Measurements from ENCODE around the gene PRKCE. TPM values are rescaled to one million over a fixed set of nuclear protein-coding genes. Genes with fewer than 3 reads are reported as not detected.

PRKCE gene
- total RNA-seq, 1 experiment from 2014 or later, result 1.3 TPM

DNA sequence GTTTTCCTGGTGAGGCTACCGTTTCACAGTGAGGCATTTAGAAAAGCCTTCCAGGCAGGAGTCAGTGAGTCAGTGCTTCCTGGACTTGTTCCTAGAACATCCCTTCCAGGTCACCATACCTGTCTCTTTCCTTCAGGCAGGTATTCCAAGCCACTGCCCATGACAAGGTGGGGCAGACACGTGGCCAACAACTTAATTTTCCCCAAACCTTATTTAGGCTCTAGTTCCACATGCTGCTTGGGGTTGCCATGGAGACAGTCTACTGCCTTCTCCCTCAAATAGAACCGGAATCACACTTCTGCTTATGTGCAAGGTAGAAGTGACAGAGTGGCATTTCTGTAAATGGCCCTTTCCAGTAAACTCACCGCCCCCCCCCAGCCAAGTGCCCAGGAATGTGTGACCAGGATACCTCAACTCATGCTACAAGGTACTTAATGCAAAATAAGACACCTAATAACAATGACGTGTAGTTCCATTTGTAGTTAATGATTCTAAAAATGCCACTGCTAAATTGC, 258.3 kb downstream of the PRKCE start:
- H3K4me2 ChIP-seq (ENCODE audit: insufficient read depth, insufficient read length, low read length), result no peak overlapping the region

More for the DNA sequence above, 258.3 kb downstream of the PRKCE start:
- TF ChIP-seq, protein P1, sequence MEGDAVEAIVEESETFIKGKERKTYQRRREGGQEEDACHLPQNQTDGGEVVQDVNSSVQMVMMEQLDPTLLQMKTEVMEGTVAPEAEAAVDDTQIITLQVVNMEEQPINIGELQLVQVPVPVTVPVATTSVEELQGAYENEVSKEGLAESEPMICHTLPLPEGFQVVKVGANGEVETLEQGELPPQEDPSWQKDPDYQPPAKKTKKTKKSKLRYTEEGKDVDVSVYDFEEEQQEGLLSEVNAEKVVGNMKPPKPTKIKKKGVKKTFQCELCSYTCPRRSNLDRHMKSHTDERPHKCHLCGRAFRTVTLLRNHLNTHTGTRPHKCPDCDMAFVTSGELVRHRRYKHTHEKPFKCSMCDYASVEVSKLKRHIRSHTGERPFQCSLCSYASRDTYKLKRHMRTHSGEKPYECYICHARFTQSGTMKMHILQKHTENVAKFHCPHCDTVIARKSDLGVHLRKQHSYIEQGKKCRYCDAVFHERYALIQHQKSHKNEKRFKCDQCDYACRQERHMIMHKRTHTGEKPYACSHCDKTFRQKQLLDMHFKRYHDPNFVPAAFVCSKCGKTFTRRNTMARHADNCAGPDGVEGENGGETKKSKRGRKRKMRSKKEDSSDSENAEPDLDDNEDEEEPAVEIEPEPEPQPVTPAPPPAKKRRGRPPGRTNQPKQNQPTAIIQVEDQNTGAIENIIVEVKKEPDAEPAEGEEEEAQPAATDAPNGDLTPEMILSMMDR (conservative IDR thresholded peaks at IDR 0.05), result no peak
- Mint-ChIP-seq H3K27me3 (ENCODE audit: low read depth) (peaks cover 1% of the 10 kb centered on the region; the same call in 1 of the 2 replicates), H3K27ac (no peak overlapping the region), H3K4me1 (peaks cover 4 to 6% of the 10 kb centered on the region in 2 experiments; a peak in 3 of 4 replicates), H3K4me3 (no peak overlapping the region), H3K36me3 (ENCODE audit: insufficient read depth in 1 of 3, low read depth in 3 of 3) (no peaks in the 10 kb centered on the region), H3K9me3 (no peaks in the 10 kb centered on the region)
- Histone ChIP-seq H2BK15ac (ENCODE audit: low read depth, low read length) (no peak overlapping the region), H3K23ac (ENCODE audit: insufficient read length, low read depth, low read length) (no peak overlapping the region), H2BK20ac (ENCODE audit: low read depth, low read length, poor library complexity, severe bottlenecking) (no peak overlapping the region), H3K56ac (ENCODE audit: insufficient read length, low read depth, low read length) (no peak overlapping the region), H3K9me3 (ENCODE audit: control insufficient read depth, low read depth, low read length) (no peaks in the 10 kb centered on the region), H2AK5ac (ENCODE audit: insufficient read length, low read length) (no peak overlapping the region), H3K79me1 (ENCODE audit: insufficient read depth, low read depth, low read length, poor library complexity, severe bottlenecking) (no peaks in the 10 kb centered on the region), H3K9ac (ENCODE audit: extremely low read depth, insufficient read length, low read length) (no peak overlapping the region), H2BK5ac (ENCODE audit: insufficient read length, low read length) (no peak overlapping the region), H2AFZ (ENCODE audit: low read length) (no peak overlapping the region), H3K18ac (ENCODE audit: insufficient read length, low read depth, low read length) (no peak overlapping the region), H4K91ac (ENCODE audit: insufficient read length, low read depth, low read length) (no peak overlapping the region), H3K79me2 (ENCODE audit: insufficient read depth, low read length) (no peaks in the 10 kb centered on the region), H3K4ac (ENCODE audit: low read depth, low read length) (no peak overlapping the region), H3K4me1 (ENCODE audit: insufficient read depth, low read length) (no peaks in the 10 kb centered on the region), H3K23me2 (ENCODE audit: insufficient read length, low read depth, low read length, poor library complexity, severe bottlenecking) (no peaks in the 10 kb centered on the region), H2BK12ac (ENCODE audit: insufficient read length, low read depth, low read length) (no peak overlapping the region), H3K14ac (ENCODE audit: insufficient read depth, low read length) (no peak overlapping the region), H2BK120ac (ENCODE audit: low read depth, low read length, poor library complexity, severe bottlenecking) (no peak overlapping the region), H3T11ph (ENCODE audit: low read length) (no peak overlapping the region), H4K20me1 (ENCODE audit: control insufficient read depth, insufficient read depth, insufficient read length) (no peaks in the 10 kb centered on the region), H4K8ac (replicated peaks; ENCODE audit: insufficient read length, low read depth, low read length) (no peak overlapping the region), H3K27me3 (ENCODE audit: insufficient read depth, low read length) (no peaks in the 10 kb centered on the region), H4K5ac (ENCODE audit: insufficient read length, low read depth, low read length) (no peak overlapping the region), H3K27ac (ENCODE audit: insufficient read length, low read depth, low read length) (no peak overlapping the region)
- no CpG with 5 or more reads among the region's 5 CpGs for WGBS (ENCODE audit: extremely low coverage, insufficient read length, low lambda C conversion rate)
- no peak for DNase-seq
